Anterior cingulate cortex (tissue), 58 donors: Measurements from ENCODE around the gene SEMA4D.

Experiments
- DNase-seq, 58 donors: peaks; one replicate each; lab custom pipeline; 2025; lab: John Stamatoyannopoulos, UW

SEMA4D gene

DNA sequence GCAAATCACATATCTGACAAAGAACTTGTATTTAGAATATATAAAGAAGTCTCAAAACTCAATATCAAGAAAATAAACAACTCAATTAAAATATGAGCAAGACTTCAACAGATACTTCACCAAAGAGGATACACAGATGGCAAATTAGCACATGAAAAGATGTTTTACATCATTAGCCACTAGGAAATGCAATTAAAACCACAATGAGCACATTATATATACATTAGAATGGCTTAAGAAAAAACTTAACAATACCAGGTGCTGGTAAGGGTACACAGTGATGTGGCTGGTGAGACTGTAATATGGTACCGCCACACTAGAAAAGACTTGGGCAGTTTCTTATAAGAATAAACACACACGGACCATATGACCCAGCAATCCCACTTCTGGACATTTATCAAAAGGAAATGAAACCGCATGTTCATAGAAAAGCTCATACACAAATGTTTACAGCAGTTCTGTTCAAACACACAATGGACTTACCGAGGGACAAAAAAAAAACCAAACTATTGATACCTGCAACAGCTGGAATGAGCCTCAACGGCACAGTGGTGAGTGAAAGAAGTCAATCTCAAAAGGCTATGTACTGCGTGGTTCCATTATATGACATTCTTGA lies 27.6 kb downstream of the SEMA4D start:
- DNase-seq = no peak

DNA sequence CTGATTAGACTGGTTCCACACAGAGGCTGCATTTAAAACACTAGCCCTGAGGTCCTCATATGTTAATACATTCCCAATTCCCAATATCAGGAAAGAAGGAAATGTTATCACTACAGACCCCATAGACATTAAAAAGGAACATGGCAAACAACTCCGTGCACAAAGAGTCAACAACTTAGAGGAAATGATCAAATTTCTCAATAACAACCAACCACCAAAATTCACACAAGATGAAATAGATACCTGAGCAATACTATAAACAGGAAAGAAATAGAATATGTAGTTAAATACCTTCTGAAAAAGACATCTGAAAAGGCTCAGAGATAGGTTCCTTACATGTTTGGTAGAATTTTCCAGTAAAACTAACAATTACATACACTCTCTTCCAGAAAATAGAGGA lies 28.9 kb downstream of the SEMA4D start:
- no peak for DNase-seq

DNA sequence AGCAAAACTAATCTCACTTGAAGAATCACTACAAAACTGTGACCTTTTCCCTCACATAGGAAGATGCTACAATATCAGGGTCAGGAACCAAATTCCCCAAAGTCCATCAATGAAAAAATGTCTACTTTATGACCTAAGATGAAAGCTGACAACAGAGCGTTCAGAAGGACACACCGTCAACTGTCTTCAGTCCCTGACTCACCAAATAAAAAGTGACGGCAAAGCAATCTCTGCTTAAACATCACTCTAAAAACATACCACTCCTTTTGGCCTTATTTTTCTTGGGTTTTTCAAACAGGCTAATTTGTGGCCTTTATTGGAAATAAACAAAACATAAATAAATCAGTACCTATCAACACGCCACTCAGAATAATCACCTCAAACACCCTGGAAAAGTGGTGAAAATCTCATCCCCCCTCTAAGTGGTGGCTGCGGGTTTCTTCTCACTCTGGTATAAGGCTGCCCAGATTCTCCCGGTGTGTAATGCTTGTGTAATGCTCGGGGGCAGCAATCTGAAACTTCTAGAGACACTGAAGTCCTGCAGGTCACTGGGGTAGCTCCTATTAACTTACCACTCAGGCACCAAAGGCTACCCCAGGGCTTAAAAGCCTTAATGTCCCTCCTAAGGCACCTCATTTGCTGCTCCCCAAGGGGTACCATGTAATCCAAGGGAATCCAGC lies 29.5 kb downstream of the SEMA4D start:
- no peak for DNase-seq

GRCh38 chr9:89467278-89467625 lies 30.7 kb downstream of the SEMA4D start:
- no peak for DNase-seq

DNA sequence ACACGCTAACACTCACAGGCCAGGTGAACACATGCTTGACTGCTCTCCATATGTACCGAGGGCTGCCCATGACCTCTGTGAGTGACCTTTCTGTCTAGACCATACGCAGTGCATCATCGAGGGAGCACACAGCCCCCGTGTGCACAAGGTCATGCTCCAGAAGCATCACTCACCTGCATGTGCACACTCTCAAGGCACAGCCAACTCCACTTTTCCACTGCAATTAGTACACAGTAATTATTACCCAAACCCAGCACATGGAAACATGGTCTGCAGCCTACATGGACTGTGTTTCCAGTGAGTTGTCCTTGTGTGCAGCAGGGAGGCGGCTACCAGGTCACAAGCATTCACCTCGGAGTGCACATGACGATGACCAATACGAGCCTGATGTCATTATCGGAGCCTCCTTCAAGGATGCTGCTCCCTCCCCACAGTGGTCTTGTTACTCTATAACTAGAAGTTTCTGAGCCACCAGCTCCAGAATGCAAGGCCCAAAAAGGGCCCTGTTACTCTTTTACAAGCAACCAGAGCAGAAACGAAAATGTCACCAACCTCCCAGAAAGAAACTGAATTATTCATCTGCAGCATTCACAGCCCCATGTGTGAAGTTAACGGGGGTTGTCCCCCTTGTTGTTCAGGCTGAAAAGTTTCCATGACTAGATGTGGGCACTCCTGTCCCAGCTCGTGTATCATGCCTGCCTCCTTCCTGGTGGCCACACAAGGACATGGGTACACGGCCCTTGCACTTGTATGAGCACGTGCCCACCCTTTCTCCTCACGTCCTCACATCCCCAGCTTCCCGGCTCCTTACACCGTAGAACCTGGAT lies 31.2 kb downstream of the SEMA4D start:
- no peak for DNase-seq

DNA sequence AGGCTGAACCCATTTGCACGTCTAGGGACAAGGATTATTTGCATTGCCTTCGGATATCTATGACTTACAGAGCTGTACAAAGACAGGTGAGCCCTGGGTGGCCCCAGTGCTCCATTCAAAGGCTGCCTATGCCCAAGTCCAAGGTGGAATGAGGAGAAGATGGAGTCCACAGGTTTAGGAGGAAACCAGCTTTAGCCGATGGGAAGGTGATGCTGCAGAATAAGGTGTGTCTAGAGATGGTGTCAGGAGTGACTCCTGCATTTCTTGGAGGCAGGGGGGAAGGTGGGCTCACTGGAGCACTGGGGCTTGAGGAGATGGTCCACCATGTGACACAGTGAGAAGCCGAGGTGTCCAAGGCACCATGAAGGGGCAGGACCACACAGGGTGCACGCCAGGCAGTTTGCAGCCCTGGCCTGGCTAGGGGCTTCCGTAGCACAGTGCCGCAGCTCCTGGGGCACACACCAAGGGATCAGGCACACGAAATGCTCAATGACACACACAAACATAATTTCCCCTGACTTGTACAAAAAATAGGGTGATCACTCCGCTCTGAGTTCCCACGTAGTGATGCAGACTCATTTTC lies 32.1 kb downstream of the SEMA4D start:
- no peak for DNase-seq

DNA sequence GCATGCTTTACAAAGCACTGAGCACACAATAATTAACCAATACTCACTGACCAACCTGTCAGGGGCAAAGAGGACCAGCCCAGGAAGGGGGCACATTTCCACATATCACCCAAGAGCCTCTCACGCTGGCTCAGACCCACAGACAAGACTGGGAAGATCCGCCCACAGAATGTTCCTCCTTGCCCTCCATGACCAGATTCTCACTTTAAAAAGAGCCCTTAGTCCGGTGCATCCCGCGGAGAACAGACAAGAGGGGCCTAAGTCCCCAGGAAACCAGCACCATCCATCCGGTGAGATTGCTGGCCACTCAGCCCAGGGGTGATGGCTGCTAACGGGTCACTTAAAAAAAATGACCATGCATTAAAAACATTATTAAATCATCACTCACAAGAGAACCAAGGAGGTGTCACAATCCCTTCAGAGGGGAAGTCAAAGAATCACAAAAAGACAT lies 32.9 kb downstream of the SEMA4D start:
- DNase-seq = no peak

GRCh38 chr9:89464300-89464901 lies 33.5 kb downstream of the SEMA4D start:
- no peak for DNase-seq

DNA sequence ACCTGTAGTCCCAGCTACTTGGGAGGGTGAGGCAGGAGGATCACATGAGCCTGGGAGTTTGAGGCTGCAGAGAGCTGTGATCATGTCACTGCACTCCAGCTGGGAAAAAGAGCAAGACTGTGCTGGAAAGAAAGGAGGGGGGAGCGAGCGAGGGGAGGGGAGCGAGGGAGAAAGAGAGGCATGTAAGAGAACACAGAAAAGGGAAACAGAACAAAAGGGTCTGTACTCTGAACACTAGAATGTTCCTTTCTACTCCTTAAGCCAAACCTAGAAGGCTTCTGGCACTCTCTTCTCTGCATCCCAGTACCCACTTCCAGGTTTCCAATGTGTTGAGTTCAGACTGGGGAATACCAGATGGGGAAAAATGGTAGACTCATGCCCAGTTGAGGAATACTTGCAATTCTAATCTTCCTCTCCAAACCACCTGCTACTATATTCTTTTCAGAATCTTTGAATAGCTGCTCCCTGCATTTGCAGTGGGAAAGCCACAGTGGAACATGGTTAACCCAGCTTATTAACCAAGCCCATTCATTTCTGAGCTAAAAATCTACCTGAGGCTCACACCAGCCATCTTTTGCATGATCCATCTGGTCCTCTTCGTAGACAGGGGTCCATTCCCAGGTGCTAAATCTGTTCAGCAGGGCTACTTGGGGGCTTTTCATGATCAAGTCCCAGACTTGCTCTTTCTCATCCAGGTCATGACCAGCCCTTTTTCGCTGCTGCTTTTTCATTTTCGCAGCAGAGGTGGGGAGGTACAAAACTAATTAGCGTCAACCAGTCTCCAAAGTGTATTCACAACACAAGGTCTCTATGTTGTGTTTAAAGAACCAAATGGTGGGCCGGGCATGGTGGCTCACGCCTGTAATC lies 34.9 kb downstream of the SEMA4D start:
- DNase-seq = peak in 8 of 58 donors; percentile 31 to 74 (median 60)

DNA sequence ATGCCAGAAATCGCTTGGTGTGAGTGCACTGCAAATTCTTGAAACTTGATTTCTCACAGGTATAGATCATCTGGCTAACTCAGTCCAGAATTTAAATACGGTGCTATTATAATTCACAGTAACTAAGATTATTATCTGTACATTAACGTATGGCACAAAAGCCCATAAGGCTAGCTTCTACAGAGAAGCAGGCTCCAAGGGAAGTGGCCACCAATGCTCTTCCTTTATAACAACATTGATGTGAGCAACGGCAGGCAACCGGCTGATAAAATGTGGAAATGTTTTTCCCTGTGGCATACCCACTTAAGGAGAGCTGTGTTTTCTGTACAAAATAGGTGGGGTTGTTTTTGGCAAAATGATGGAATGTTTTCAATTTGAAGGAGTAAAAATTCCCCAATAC lies 35.7 kb downstream of the SEMA4D start:
- DNase-seq = no peak

DNA sequence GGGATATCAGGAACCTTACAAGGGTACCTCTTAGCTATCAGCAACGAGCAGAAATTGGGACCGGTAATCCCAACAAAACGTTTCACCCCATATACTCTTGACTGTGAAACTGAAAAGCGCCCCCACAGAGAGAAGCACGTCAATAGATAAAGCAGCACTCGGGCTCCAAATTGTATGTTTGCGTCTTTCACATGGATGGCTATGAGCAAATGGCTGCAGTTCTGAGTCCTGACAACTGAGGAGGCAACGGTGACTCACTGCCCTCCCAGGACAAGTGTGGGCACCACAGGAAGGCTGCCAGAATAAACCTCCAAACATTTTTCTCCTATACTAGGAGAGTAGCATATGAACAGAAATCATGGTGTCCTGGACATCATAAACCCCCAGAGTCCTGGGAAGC lies 36.6 kb downstream of the SEMA4D start:
- DNase-seq = peak in 2 of 58 donors; percentile 26 to 40

- no peak for DNase-seq
These were observed 37.4 kb downstream of the SEMA4D start for GRCh38 chr9:89460551-89460950.

- no peak for DNase-seq
These were observed 39.0 kb downstream of the SEMA4D start for GRCh38 chr9:89458768-89459496.

DNA sequence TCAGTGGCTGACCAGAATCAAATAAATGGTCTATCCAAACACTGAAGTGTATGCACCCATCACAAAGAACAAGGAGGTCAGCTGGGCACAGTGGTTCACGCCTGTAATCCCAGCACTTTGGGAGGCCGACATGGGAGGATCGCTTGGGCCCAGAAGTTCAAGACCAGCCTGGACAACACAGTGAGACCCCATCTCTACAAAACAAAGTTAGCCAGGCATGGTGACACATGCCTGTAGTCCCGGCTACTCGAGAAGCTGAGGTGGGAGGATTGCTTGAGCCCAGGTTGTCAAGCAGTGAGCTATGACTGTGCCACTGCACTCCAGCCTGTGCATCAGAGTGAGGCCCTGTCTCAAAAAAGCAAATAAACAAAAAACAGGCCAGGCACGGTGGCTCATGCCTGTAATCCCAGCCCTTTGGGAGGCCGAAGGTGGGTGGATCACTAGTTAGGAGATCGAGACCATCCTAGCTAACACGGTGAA lies 40.5 kb downstream of the SEMA4D start:
- DNase-seq = no peak

- no peak for DNase-seq
These were observed 42.5 kb downstream of the SEMA4D start for GRCh38 chr9:89455356-89455824.

DNA sequence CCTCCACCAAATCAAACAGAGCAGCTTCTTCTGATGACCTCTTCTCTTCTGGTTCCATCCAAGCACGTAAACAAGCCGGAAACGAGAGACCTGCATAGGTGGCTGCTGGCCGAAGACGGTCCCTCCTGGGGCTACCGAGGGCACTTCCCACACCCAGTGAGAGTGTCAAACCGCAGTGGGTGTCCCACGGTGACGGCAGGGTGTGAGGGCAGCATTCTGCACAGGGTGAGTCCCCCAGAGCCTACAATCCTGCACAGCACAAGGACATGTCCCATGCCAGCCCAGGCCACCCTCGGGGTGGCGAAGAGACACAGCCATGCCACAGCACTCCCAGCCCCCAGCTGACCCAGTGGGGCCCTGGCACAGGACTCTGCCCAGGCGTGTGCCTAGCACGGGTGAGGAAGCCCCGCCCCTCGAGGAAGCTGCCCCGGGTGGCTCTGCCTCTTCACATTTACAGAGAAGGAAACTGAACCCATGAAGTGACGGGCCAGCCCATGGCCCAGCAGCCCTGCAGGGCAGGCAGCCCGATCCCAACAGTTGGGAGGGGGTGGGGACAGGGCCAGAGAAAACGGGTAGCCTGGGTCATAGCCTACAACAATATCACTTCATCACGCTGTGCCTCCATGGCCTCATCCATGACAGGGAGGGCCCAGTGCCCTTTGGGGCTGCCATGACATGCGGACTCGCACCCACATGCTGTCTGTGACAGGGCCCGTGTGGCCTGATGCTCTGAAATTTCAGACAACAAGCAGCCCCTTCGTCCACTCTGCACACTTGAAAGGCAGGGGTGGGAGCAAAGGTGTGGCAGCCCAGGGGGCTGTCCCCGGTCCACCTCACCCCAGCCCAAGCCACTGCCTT lies 43.2 kb downstream of the SEMA4D start:
- peak in 5 of 58 donors; percentile 21 to 66 (median 23) for DNase-seq

GRCh38 chr9:89453452-89453851 lies 44.5 kb downstream of the SEMA4D start:
- peak in 37 of 58 donors; percentile 24 to 87 (median 59) for DNase-seq

- no peak for DNase-seq
These were observed 45.4 kb downstream of the SEMA4D start for GRCh38 chr9:89452561-89452960.
